WERI-Rb-1 (cell line): ENCODE results near the gene VDR.

Experiments used
- DNase-seq: peaks from one replicate; pipeline ENCODE4 v3.0.0-alpha.2; 2020
- H3K27ac ChIP-seq: fragments of 250-450 bp; sonication (Bioruptor Pico); 2 replicates; pipeline ENCODE4 v1.5.1; 2020; ENCODE audit warnings: mild to moderate bottlenecking, moderate library complexity
- H3K27me3 ChIP-seq: fragments of 250-450 bp; sonication (Bioruptor Pico); 2 replicates; pipeline ENCODE4 v1.5.1; 2021; ENCODE audit warnings: mild to moderate bottlenecking, low read depth, moderate library complexity; ENCODE audit not compliant: insufficient read depth, severe bottlenecking
- H3K36me3 ChIP-seq: fragments of 250-450 bp; sonication (Bioruptor Pico); 2 replicates; pipeline ENCODE4 v1.5.1; 2020; ENCODE audit warnings: mild to moderate bottlenecking, moderate library complexity
- H3K4me3 ChIP-seq: 2 replicates; pipeline ENCODE4 v1.5.1; 2011; ENCODE audit warnings: low read depth, mild to moderate bottlenecking, control low read depth, low read length
- H3K9me3 ChIP-seq: fragments of 250-450 bp; sonication (Bioruptor Pico); 2 replicates; pipeline ENCODE4 v1.5.1; 2021; ENCODE audit warnings: mild to moderate bottlenecking, moderate library complexity; ENCODE audit not compliant: severe bottlenecking
- CTCF ChIP-seq: IDR thresholded peaks from 2 replicates; pipeline ENCODE4 v1.5.1; 2011; ENCODE audit warnings: low read depth, mild to moderate bottlenecking, control low read depth, inconsistent platforms, low read length

VDR gene

GRCh38 chr12:47838286-47838931 is 66.4 kb downstream of the VDR start:
- Histone ChIP-seq H3K4me3 (no peak overlapping the region), H3K27me3 (no peaks in the 10 kb centered on the region), H3K9me3 (no peaks in the 10 kb centered on the region), H3K36me3 (no peaks in the 10 kb centered on the region), H3K27ac (no peak overlapping the region)
- TF ChIP-seq CTCF: peak; percentile 47
- peak; percentile 49 for DNase-seq

- no peaks in the 10 kb centered on the region for H3K27me3 ChIP-seq
- H3K9me3 ChIP-seq: no peaks in the 10 kb centered on the region
- peak; percentile 59 for DNase-seq
- no peak overlapping the region for H3K27ac ChIP-seq
- H3K4me3 ChIP-seq: no peak overlapping the region
- no peaks in the 10 kb centered on the region for H3K36me3 ChIP-seq
- peak; percentile 70 for TF ChIP-seq CTCF
Measured at GRCh38 chr12:47837190-47838171, 67.3 kb downstream of the VDR start.

- Histone ChIP-seq H3K4me3 (no peak overlapping the region), H3K27me3 (no peaks in the 10 kb centered on the region), H3K9me3 (no peaks in the 10 kb centered on the region), H3K36me3 (no peaks in the 10 kb centered on the region), H3K27ac (no peak overlapping the region)
- DNase-seq: no peak
- TF ChIP-seq CTCF: no peak
Measured at GRCh38 chr12:47835831-47836155, 69.0 kb downstream of the VDR start.

- no peak overlapping the region for H3K27ac ChIP-seq
- no peak overlapping the region for H3K4me3 ChIP-seq
- DNase-seq: no peak
- no peak for TF ChIP-seq CTCF
- no peaks in the 10 kb centered on the region for H3K36me3 ChIP-seq
- H3K27me3 ChIP-seq: no peaks in the 10 kb centered on the region
- no peaks in the 10 kb centered on the region for H3K9me3 ChIP-seq
Measured at GRCh38 chr12:47835006-47835830, 69.6 kb downstream of the VDR start.

- H3K27ac ChIP-seq: no peak overlapping the region
- DNase-seq: no peak
- H3K9me3 ChIP-seq: no peaks in the 10 kb centered on the region
- H3K27me3 ChIP-seq: no peaks in the 10 kb centered on the region
- no peaks in the 10 kb centered on the region for H3K36me3 ChIP-seq
- H3K4me3 ChIP-seq: no peak overlapping the region
- TF ChIP-seq CTCF: no peak
Measured at GRCh38 chr12:47834199-47834903, 70.4 kb downstream of the VDR start.
